GM19035 (cell line): ENCODE results near the gene CACFD1.

Experiments
- ATAC-seq: cut with Tn5 transposase; IDR thresholded peaks from one replicate; pipeline ENCODE4 v1.9.1; 2021; ENCODE audit not compliant: unreplicated experiment

Gene CACFD1

DNA sequence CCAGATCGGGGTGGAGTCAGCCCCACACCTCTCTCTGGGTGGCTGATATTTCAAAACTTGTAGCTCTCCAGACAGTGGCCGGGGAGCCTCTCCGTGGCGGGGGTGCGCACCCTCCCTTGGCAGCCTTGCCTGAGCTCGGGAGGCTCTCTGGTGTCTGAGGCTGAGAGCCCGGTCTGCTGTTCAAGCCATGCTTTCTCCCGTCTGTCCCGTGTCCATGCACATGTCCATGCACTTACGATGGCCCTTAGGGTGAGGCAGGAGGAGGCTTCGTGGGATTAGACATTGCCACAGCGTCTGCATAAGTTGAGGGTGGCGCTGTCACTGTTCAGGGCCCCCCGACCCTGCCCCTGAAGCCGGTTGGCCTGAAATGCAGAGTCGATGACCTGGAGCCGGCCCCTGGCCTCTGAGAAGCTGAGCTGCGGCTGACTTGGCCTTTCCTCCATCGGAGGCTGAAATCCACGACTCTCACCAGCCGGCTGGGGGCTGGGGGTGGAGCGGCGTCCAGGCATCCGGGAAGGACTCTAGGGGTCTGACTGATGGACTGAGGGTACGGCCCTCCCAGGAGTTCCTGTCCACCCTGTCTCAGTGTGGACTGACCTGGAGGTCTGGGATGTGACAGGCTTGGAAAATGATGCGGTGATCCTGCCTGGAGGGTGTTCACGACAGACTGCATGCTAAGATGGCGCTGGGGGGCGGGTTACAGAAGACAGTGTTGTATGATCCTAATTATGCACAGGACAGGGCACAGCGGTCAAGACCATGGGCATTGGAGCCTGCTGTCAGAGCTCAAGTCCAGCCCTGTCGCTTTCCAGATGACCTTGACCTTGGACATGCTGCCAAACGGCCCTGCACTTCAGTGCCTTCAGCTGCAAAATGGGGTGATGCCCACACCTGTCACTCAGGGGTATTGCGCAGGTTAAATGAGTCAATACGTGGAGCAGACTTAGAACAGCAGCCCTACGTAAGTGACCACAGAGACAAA lies 37.4 kb downstream of the CACFD1 start:
- no peak for ATAC-seq

DNA sequence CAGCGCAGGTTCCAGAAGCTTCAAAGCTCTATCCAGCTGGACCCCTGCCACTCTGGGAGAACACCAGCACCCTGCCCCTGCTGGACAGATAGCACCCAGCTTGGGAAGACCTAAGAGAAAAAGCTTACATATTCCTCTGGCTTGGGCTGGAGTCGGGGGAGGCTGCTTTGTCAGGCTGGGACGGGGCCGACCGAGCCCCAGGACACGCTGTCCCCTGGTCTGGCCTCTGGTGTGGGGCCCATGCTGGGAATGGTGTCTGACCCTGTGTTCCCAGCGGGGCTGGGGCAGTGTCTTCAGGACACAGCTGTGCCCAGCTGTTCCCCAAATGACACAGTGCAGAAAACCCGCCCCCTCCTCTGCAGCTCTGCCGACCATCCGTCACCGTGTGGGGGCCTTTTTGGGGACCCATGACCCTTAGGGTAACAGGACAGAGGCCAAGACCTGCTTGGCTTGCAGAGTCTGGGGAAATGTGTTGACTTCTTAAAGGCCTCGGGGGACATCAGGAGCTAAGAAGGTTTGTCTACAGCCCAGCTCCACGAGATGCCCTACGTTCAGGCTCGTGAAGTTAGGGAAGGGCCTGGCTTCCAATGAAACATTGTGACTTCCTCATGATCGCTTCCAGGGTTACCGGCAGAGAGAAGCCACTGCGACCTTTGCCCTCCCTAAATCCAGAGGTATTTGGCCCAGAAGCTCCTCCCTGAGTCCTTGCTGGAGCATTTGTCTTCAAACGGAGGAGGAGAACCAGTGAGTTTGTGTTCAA lies 39.5 kb downstream of the CACFD1 start:
- no peak for ATAC-seq

DNA sequence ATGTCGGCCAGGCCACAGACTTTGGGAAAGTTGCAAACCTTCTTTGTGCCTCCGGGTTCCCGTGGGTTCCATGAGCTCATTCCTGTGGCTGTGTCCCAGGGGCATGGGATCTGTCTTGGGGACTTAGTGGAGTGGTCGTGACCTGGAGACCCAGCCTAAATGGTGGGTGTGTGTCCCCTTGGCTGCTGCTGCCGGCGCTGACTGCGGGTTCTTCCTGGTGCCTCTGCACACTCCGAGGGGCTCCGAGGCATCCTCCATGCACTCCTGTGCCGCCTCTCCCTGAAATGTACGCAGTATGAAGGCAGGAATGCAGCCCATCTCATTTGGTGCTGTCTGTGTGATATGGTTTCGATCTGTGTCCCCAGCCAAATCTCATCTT lies 40.1 kb downstream of the CACFD1 start:
- no peak for ATAC-seq

DNA sequence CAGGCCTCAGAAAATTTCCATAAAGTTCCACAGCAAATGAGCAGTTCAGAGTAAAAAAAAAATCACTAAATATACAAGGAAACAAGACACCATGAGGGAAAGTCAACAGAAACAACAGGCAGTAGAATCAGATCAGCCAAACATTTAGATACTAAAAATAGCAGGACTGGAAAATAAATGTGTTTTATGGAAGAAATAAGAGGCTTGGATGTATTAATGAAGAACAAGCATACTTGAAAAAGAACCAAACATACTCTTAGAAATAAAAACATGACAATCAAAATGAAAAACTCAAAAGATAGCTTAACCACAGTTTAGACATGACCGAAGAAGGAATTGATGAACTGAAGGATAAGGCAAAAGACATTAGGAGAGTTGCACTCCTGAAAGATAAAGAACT lies 42.3 kb downstream of the CACFD1 start:
- no peak for ATAC-seq

DNA sequence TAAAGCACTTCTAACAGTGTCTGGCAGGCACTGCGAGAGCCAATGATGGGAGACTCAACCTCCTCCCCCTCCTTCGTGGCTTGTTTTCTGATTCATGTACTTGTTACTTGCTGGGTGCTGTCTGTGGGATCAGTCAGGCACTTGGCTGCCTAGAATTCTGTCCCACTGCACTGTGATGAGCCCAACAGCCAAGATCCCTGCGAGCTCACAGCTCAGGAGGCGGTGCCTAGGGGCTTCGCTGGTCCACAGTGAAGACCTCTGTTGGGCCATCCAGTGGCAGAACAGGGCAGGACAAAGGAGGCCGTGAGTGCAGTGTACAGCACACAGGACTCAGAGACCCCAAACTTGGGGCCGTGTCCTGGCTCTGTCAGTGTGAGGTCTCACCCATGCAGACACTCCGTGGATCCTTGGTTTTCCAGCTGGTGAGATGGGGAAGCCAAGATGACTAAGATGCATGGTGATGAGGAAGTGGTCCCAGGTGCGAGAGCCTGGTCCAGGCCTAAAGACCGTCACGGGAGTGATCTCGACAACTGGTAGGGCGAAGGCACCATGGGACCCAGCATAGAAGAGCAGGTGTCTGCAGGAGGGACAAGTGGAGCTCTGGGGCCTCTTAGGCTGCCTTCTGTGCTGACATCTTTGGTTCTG lies 45.5 kb downstream of the CACFD1 start:
- ATAC-seq: no peak

DNA sequence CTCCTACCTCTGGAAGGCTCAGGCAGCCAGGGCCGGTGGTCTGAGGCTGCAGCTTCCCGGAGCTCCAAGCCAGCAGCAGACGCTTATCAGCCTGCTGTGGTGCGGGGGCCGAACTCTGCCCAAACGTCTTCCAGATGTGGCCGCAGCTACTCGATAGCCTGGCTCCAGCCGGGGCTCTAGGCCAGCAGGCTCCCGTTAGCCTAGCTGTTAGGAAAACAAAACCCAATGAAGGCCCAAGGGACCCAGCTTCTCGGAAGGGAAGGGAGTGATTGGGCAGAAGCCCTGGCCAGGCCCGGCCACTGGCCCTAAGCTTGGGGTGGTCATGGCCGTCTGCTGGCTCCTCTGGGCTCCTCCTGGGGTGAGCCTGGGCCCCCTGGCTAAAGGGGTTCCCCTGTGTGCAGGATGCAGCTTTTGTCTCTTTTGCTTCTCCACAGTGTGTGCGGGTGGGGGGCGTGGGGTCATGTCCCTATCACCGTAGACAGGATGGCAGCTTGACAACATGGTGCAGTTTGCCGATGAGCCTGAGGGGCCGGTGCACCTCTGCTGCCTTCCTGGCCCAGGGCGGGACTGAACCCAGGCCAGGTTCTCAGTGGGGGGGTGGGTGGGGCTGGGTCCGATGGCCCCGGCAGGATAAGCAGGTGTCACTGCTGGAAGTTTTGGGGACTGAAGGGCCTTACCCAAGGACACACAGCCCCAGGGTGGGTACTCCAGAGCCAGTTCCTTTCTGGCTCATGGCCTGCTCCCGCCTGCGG lies 46.3 kb downstream of the CACFD1 start:
- ATAC-seq: no peak

DNA sequence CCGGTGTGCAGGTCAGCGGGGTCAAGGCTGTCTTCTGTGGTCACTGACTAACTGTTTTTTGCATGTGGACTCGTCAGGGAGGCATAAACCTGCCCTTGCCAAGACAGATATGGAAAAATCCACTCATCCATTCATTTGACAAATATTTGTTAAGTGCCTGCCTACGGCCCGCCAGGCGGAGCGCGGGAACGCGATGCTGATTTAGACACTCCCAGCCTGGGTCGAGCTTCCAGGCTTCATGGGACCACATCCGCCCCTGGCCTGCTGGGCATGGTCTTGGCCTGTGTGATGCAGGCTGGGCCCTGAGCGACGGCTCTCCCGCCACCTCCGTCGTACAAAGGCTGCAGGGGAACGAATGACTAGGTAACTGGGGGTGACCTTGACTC lies 46.9 kb downstream of the CACFD1 start:
- ATAC-seq: no peak

DNA sequence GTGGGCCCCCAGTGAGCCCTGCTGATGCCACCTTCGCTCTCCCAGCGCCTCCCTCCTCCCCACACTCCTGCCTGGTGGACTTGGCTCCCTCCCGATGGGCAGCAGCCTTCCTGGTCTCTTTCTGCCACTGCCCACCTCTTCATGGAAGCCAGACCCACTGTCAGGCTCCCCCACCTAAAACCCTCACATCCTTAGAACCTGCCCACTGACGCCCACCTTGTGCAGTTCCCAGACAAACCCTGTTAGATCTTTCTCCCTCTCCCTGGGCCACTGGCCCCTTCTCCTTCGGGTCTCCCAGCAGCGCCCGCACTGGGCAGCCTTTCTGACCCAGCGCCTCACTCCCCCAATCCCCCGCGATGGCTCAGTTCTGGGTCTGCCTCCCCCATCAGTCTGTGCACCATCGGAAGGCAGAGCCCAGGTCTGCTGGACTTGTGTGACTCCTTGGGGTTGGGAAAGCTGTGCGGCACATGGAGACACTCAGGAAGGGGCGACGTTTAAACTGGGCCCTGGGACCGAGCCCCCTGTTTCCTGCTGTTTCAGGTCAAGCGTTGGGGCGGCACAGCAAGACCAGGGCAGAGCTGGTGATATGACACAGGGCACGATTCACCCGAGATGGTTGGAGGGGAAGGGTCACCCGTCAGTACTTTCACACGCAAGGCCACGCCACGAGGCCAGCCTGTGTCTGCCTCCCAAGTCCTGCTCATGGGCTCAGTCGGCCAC lies 47.6 kb downstream of the CACFD1 start:
- no peak for ATAC-seq

DNA sequence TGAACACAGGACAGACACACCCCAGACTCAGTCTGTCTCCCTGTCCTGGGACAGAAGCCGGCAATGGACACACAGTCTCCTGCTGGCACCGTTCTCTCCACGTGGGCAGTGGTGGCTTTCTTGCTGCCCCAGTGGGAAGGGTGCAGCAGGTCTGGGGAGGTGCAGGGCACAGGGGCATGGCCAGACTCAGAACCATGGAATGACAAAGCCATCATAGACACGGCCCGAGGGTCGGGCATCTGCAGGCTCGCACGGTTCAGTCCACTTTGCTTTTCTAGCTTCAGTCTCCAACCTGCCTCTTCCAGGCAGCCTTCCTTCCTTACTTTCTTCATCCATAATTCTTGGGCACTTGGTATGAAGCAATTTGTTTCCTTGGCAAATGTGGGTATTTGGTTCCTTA lies 48.3 kb downstream of the CACFD1 start:
- ATAC-seq: no peak

DNA sequence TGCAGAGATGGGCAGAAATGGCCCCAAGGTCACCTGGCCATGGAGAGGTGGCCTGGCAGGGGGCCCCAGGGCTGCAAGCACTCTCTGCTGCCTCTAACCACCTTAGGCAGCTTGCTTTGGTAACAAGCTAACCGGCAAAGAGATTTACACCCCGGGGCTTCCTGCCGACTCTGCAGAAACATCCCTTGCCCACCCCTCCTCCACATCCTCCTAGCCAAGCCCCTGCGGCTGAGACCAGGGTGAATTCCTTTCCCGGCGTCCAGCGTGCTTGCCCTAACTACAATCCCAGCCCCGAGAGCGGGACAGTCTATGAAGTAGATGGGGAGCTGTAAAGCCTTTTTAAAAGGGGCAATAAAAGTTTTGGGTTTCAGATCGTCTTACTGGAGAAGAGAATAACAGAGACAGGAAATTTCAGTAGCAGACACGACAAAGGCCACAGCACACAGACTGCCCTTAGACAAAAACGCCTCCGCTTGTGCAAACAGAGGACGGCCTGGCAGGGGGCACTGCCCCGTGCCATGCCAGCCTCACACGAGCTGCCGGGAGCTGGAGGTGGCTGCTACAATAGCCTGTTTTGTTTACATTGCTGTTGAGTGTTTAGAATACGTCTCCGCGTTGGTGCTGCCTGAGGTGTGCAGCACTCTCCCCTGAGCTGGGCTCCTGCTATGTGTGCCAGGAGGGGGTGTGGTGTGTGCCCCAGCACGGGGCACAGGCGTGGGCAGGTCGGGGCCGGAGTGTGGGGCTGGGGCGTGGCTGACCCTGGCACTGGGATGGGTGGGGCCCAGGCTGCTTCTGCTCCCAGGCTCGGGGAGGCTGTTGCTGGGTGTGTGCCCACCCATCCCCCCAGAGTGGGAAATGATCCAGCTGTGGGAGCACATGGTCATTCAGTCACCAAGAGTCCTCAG lies 49.7 kb downstream of the CACFD1 start:
- ATAC-seq: no peak

DNA sequence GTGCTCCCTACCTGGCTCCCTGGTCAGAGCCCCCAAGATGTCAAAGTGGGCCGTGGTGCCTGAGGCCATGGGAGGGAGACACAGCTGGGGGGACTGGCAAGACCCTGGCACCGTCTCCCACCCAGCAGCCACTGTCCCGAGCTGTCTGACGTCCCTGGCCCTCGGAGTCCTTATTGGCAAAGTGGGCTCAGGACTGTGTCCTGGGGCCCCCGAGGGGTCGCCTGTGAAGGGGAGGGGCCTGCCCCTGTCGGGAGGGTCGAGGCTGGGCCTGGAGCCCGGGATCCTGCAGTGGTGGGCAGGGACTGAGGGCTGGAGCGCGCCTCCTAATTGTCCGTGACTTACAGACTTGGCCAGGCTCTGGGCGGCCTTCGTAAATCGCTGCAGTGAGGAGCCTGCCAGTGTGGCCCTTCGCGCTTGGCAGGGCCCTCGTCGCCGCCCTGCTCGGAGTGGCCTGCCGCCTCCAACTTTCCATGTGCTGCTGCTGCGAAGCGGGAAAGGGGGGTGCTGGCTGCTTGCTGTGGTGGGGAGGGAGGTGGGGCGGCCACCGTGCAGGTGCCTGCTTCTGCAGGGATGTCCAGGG lies 51.2 kb downstream of the CACFD1 start:
- no peak for ATAC-seq

DNA sequence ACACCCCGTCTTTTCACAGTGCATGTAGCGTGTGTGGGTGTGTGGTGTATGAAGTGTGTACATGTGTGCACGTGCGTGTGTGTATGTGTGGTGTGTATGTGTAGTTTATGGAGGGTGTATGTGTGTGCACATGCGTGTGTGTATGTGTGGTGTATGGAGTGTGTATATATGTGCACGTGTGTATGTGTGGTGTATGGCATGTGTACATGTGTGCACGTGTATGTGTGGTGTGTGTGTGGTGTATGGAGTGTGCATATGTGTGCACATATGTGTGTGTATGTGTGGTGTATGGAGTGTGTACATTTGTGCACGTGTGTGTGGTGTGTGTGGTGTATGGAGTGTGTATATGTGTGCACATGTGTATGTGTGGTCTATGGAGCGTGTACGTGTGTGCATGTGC lies 51.8 kb downstream of the CACFD1 start:
- no peak for ATAC-seq

DNA sequence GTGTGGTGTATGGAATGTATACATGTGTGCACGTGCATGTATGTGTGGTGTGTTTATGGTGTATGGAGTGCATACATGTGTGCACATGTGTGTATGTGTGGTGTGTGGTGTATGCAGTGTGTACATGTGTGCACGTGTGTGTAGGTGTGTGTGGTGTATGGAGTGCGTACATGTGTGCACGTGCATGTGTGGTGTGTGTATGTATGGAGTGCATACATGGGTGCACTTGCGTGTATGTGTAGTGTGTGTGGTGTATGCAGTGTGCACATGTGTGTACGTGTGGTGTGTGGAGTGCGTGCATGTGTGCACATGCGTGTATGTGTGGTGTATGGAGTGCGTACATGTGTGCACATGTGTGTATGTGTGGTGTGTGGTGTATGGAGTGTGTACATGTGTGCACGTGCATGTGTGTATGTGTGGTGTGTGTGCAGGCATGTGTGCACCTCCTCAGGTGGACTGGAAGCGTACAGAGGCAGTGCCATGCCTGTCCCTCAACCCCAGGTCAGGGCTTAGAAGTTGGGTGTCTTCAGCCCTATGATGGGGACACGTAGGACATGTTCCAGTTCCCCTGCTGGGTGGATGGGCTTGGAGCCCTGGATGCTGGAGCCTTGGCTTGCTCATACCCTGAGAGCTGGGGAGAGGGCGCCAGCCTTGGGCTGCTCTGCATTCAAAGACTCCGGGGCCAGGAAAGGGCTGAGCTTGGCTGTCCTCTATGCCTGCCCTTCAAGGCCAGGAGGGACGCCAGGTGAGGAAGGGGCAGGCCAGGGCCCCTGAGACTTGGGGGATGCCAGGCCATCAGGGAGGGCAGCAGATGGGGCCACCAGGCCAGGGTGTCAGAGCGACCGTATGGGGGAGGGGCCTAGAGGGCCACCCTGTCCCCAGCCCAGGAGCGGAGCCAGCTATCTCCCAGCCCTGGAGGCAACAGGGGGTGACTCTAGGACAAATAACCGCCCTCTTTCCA lies 52.8 kb downstream of the CACFD1 start:
- no peak for ATAC-seq

DNA sequence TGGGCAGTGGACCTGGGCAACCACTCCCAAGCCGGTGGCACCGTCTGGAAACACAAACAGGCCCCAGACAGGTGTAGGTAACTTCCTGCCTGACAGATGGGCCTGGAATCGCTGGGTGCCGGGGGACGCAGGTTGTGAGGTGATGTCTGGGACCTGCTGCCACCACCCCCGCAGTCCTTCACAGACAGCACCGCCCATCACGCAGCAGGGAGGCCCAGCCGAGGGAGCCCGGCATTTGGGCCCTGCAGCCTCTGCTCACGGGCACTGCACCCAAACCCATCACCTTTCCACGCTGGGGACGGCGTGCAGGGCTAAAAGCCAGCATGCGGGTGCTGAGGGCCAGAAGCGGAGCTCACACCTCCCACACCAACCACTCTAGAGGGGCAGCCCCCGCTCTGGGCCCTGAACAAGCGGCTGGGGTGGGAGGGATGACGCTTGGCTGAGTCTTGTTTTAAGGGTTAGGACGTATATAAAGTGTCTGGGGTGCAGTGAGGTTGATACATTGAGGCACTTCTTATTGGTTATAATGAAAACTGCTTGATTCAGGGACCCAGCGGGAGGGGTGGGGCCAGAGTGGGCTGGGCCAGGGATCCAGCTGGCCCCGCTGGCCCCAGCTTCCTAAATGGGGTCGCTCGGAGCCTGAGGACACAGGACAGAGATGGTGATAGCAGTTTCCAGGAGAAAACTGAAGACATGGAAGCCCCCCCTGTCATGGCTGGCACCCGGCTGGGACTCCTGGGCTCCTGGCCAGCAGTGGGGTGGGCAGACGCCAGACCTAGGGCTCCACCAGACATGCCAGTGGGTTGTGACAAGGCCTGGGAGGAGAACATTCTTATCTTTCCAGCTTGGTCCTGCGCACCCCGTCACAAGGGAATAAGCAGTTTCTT lies 53.7 kb downstream of the CACFD1 start:
- ATAC-seq: no peak

DNA sequence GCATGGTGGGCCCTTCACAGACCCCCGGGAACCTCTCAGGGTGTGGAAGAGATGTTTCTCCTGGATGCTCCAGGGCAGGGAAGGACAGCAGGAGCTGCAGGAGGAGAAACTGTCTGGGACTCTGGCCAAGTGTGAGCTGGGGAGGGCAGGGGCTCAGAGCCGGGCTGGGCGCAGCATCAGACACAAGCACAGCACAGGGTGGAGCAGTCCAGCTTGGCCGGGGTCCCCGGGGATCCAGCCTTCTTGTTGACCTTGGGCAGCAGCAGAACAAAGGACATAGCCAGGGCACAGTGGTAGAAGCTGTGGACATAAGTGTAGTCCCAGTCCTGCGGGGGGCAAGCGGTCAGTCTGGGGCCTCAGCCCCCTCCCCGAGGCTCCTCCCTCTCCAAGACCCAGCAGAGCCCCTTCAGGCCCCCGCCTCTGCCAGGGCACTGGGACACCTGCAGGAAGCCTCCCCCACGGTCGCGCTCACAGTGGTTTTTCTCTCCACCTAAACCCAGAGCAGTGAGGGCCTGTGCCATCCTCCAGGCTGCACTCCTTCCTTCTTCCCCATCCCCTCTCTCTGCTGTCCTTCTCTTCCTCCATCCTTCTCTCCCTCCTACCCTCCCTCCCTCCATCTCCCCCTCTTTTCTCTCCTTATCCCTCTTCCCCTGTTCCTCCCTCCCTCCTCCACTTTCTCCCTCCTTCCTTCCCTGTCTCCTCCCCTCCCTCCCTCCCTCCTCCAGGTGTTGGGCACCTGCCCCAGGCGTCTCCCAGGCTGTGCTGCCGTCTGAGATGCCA lies 54.9 kb downstream of the CACFD1 start:
- no peak for ATAC-seq

DNA sequence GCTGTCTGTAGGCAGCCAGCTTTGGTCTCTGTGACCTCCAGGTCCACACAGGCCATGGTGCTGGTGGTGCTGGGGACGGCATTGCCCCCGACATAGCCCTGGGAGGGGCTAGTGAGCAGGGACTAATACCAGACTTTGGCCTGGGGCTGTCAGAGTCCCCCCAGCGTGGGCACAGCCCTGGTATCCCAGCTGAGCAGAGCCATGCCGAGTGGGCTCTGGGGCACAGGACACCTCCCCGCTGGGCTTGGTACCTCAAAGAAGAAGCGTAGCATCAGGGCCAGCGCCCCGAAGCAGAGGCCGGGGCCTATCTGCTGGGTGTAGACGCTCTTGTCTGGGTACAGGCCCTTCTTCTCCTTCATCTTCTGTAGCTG lies 55.4 kb downstream of the CACFD1 start:
- no peak for ATAC-seq
